Fibroblast of skin of left biceps (primary cell): ENCODE data around the gene TMEM132D.
"Not testable (repeated sequence)": the region's sequence is repeated elsewhere in the genome, so short reads cannot be mapped to it uniquely, and the experiment has no call there.

Experiments
- DNase-seq, 2 experiments: peaks; one replicate each; pipeline ENCODE4 v3.0.0-alpha.2; 2013; ENCODE audit warnings: low read depth in 2 of 2

Gene TMEM132D

DNA sequence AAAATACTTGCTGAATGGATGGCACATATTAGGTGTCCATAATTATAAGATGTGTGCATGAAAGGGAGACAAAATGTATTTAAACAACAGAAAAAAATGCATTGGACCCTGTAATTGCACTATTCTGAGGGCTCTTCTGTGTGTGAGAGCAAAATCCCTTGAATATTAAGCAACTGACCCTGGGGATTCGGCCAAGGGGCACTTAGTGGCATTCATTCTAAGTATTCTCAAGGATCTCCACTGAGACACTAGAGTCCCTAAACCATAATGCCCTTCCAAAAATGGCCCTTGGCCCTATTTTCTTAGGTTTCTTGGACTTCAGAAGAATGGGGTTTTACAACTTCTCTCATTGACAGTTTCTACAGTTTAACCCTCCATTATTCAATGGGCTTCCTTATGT, 662.0 kb downstream of the TMEM132D start:
- DNase-seq, result no peak

DNA sequence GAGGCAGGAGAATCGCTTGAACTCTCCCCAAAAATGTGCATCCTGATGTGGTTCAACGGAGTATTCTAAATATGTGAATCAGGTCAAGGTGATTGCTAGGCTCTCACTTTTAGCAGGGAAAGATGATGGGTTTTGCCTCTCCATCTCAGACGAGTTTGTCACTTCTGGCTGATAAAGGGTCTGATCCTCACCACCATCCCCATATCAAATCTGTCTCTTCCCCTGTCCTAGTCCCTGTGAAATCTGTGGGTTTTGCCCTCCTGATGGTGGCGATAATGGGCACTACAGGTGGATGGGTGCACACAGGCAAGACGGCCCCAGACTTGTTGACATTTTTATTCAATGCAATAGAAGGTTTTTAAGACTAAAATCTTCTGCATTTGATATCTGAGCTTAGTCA, 665.9 kb downstream of the TMEM132D start:
- DNase-seq, result no peak

DNA sequence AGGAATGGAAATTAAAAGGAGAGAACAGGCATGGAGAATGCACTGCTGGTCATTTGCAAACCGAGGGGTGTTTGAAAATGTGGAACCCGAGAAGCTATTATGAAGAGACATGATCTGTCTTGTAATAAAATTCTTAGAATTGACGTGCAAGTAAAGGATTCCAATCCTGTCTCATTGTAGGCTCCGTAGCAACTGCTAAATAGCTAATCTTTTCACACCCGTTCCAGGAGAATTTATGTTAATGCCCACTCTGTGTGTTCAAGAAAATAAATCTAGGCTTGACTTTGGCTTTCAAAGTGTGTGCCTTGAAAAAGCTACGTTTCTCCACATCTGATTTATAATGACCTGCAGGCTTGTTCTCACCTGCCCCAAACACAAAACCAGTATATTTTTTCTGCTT, 669.6 kb downstream of the TMEM132D start:
- no peak for DNase-seq

DNA sequence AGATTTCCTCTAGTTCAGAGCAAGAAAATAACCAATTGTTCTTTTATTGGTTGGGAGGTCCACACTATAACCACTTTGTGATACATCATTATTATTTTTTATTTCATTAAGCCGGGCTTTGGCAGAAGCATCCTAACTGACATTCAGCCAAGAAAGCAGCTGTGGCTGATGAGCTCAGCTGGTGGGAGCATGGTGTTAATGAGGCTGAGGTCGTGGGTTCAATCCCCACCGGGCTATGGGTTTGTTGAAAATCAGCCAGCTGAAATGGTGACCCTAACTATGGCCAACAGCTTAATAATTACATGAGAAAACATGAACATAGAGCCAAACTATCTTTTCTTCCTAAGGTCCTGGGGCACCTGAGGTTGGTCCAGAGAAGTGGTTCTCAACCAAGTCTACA, 672.3 kb downstream of the TMEM132D start:
- no peak for DNase-seq

DNA sequence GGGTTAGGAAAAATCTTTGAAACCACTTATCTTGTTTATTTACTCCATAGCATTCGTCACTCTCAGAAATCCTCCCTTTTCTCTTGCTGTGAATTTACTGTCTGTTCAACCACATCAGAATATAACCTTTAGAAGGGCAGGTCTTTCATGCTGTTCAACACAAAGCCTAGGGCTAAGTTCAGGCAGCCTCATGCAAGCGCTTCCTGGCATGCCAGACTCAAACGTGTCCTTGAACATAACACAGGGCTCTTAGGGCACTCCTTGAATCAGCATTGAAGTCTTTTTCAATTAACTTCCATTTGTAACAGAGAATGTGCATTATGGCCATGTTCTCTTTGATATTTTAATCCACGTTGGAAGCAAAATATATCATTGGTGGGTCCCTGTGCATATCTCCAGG, 672.8 kb downstream of the TMEM132D start:
- no peak for DNase-seq

DNA sequence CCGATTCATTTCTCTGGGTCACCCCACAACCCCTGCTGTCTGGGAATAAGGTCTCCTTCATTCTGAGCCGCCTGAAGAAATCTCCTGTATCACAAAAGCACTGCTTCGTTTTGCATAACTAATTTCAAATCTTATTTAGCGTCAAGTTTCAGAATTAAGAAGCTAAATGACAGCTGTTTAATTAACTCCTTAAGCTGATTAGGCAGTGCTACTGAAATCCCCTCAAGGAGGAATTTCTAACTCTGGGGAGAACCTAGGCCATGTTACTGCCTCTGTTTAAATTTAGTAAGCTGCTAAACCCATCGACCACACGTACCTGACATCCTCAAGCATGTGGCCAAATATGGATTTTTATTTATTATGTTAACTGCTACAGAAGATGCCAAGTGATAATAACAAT, 677.0 kb downstream of the TMEM132D start:
- no peak for DNase-seq

DNA sequence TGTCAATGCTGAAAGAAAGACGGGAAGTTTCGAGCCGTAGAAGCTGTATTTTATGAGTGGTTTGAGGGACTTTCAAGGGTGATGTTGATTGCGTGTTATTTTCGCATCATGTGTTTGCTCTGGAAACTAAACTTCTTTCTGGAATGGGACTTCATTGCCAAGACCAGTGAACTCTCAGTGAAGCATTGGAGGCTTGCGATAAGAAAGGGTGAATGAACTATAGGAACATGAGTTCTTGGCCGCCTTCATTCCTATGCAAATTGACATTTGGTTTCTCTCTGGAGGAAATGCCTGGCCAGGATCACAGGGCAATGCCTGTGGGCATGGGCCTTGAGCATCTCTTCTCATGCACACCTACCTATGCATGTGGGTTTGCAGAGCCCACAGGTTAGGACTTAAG, 677.8 kb downstream of the TMEM132D start:
- no peak for DNase-seq

DNA sequence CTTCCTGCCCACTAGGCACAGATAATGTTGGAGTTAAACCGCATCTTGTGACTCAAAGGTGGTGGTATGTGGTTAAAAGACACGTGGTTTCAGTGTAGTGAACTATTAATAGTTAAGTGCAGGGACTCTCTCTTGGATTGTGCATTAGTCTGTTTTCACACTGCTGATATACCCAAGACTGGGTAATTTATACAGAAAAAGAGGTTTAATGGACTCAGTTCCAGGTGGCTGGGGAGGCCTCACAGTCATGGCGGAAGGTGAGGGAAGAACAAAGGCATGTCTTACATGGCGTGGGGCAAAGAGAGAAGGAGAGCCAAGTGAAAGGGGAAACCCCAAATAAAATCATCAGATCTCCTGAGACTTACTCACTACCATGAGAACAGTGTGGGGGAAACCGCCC, 688.3 kb downstream of the TMEM132D start:
- DNase-seq, result no peak

DNA sequence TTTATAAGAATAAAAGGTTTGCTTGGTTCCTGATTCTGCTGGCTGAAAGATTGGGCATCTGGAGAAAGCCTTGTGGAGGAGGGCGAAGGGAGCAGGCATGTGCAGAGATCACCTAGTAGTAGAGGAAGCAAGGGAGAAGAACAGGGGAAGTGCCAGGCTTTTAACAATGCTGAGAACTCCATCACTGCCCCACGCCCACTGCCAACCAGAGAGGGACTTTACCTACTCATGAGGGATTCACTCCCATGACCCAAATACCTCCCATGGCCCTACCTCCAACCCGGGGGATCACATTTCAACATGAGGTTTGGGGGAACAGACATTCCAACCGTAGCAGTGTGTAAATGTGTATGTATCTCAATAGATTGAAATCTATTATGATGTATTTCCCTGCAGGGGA, 690.3 kb downstream of the TMEM132D start:
- no peak for DNase-seq

DNA sequence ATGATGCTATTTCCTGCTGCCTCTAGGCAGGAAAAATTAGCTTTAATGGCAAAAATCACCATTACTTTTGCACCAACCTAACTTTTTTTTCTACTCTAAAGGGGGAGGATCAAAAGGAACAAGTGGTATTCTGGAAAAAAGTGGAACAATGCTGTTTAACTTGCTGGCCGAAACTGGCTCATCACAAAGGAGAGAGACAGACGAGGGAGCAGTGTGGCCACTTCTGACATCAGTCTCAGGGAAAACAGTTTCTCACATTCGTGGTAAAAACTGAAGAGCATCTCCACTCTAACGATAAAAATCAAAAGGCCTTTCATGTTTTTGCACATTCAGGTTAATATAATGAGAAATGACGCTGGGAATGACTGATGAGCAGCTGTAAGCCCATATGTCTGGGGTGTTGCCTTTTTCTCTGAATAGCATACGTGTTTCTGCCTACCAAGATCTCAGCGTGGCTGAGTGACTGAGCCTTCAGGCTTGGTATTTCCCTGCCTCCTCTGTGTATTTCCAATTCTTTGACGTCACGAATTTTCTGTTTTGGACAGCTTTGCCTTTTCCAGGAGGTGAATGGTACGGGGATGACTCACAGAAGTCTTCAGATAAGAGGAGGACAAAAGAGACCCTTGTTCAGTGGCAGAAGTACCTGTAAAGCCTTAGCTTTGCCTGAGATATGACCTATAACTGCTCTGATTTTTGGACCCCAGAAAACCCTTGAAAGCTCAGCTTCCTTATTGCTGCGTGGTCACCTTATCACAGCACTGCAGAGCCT, 691.8 kb downstream of the TMEM132D start:
- no peak for DNase-seq

DNA sequence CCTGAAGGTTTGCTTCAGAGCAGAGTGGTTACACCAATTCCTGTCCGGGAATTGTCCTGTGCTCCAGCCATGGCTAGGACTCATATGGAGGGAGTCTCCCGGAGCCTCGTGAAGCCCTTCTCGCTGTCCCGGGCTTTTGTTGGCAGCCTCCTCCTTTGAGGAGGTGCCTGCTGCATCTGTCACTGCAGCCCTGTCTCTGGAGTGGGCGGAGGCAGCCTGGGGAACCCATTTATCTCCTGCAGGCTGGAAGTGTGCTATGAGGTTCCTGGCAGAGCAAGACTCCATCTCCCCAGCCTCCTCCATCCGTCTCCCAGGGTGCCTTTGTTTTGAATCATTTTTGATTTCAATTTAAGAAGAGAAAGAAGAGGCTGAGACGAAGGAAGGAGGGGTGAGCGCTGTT, 695.3 kb downstream of the TMEM132D start:
- DNase-seq, result no peak

DNA sequence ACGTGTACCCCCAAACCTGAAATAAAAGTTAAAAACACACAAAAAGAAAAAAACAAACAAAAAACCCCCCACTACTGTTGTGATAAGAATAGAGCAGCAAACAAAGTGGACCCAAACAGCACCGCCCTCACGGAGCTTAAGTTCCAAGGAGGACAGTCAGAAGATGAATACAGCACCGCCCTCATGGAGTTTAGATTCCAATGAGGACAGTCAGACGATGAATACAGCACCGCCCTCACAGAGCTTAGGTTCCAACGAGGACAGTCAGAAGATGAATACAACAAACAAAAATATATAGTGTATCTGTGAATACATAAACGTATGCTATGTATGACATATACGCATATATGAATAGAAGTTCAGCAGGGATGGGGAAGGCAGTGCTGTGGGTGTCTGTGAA, 696.7 kb downstream of the TMEM132D start:
- DNase-seq, result no peak

DNA sequence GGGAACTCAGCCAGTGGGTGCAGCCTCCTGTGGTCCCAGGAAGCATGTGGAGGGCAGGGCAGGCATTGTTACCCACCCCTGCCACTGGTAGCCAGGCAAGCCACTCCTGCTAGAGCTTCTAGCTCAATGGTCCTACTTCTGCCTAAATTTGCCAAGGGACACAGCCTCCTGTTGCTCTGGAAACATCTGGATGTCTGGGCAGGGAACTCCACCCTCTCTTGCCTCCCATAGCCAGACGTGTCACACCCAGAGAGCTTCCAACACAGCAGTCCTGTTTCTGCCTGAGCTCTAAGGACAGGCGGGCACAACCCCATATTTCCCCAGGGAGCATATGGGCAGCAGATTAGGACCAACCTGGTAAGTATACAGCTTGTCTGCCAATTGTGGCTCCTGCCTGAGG, 700.4 kb downstream of the TMEM132D start:
- DNase-seq, result no peak

DNA sequence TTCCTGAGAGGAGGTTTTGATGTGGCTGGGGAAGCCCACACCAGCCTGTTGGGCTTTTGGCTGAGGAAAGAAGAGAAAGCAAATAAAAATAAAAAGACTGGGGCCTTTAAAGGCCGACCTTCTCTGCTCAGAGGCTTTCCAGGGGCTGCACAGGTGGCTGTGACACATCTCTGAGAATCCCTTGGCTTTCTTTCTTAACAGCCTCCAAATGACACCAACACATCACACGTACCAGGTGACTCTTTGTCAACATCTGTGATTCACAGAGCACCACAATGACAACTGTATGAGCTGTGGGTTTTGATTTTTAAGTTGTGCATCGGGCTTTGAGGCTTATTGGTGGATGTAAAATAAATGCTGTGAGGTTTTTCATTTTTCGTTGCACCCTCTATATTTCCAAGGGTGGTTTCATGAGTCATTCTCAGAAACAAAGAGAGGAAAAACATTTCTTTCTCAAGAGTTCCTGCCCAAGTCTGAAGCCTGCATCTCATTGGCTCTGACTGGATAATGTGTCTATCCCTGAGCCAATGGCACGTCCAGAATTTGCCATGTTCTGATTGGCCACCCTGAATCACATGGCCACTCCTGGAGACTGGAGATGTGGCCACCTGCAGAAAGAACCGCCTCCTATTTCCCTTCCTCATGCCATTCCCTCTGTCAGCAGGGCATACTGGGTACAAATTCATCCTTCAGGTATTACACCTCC, 701.6 kb downstream of the TMEM132D start:
- no peak for DNase-seq

DNA sequence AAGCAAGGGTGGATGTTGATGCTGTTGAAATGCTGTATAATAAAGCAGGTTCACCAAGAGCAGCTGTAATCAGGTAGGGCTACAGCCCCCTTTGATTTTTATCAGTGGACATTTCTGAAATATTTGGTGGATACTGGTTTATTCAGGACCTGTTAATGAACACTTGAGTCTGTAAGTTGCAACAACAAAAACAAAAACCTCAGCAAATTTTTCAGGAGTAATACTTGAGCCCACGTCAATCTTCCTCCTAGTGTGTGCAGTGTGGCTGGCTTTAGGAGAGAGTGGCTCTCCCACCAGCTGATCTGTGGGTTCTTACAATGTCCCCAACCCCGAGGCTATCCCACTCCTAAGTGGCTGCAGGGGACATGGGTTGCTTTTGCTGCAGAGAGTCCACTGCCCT, 702.8 kb downstream of the TMEM132D start:
- no peak for DNase-seq

DNA sequence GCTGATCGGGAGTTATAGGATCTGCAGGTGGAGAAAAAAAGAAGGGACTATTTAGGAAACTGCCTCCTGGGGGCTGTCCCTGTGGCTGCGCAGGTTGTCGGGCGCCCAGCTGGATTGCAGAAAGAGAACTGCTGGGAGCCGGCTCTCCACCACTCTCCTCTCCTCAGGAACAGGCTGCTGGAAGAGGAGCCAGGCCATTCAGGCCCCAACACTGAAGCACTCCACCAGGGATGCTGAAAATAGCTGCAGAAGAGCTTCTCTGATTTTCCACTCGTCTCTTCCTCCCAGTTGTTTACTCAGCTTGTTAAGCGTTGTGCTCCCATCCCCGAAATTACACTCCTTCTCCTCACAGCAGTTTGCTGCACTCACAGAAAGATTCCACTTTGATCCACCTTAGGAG, 703.2 kb downstream of the TMEM132D start:
- no peak for DNase-seq

DNA sequence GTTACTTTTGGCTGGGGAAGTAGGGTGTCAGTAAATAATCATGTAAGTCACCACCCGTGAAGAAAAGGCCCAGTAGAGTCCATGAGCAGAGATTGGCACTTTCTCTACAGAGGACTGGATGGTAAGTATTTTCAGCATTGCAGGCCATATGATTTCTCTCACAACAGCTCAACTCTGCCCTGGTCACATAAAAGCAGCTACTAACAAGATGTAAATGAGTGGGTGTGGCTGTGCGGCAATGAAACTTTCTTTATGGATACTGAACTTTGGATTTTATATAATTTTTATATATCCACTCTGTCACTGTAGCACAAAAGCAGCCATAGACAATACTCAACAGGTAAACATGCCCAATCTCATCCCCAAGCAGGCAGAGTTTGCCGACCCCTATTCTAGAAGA, 706.9 kb downstream of the TMEM132D start:
- DNase-seq, result no peak

DNA sequence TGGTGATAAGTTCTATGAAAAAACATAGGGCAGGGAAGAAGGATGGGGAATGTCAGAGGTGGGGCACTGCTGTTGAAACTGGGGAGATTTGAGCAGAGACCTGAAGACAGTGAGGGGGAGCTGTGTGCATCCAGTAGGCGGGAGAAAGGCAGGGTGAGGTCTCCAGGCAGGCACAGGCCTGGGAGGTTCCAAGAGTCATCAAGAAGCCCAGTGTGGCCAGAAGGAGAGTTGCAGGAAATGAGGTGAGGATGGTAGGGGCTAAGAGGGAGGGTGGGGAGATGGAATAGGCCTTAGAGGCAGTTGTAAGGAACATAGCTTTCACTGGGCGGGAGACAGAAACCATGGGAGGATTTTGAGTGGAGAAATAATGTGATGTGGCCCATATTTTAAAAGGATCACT, 708.7 kb downstream of the TMEM132D start:
- DNase-seq, result no peak

DNA sequence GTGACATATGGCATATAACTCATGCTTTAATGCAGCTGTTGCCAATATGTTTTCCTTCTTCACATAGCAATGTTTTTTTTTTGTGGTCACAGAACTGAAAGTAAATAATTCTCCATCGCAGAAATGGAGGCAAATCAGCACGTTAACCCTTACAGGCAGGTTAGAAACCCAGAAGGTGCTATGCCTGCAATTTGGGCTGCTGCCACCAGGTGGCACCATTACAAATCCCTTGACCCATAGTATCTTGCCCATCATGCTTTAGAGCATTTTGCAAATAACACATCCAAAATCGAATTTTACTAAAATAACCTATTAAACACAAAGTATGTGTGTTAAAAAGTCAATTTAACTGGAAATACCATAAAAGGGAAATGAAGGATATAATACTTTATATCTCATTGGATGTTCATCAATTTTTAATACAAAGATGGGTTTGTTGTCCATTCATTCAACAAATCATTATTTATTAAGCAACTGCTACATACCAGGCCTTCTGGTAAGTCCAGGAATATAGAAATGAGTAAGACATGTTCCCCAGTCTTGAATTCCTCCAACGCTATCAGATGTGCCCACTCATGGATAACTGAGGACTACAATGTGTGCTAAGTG, 710.5 kb downstream of the TMEM132D start:
- no peak for DNase-seq

DNA sequence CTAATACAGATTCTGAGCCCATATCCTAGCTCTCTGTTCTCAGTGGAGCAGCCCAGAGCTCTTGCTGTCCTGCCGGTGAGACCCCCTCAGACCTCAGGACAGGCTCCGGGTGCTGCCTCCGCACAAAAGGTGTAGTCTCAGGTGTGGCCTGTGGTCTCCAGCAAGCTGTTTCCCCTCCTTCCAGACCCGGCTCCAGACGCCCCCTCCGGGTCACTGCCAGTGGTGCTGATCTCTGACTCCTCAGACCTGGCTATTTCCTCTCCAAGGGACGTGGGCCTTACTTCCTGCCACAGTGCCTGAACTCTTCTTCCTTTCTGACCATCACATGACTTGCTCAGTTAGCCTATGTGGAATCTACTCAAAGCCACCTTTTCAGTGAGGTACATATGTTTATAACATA, 713.0 kb downstream of the TMEM132D start:
- no peak for DNase-seq

DNA sequence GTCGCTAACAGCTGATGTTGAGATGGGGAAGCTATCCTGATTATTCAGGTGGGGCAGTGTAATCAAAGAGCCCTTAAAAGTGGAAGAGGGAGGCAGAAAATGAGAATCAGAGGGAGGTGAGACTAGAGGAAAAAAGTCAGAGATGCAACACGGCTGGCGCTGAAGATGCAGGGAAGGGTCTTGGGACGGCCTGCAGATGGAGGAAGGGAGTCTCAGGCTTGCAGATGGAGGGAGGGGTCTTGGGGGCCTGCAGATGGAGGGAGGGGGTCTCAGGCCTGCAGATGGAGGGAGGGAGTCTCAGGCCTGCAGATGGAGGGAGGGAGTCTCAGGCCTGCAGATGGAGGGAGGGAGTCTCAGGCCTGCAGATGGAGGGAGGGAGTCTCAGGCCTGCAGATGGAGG, 713.9 kb downstream of the TMEM132D start:
- not testable (repeated sequence) for DNase-seq

DNA sequence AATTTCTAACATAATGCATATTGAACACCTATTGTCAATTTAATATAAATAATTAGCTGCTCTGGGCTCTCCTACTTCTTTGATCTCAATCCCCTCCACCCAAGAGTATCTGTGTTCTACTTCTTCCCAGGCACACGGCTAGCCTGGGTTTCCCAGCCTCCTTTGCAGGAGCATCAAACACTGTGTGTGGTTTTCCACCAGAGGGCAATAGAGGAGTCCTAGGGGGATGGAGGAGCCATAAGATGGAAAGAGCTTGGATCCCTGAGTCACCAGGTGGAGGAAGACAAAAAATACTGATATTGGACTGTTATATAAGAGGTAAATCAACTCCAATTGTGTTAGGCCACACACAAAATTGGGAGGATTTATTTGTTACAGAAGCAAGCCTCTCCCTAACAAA, 716.9 kb downstream of the TMEM132D start:
- DNase-seq, result no peak

DNA sequence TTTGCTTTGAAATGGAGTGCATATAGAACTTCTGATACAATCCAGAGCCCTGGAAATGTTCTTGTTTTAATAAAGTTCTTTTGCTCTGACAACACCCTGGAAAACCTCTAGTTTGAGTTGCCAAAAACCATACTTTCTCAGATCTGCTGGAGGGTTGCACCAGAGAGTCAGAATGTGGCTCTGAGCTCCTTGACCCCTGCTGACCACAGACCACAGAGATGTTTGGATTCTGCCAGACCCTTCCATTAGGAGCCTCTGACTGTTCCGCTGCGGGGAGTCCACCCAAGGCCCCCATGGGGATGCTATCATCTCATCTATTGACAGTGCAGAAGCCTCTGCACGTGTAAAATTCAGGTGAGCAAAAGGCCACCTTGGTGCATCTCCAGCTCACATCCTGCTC, 718.0 kb downstream of the TMEM132D start:
- no peak for DNase-seq
